ENCODE measurements around the gene ABAT. TPM values are rescaled to one million over a fixed set of nuclear protein-coding genes. Genes with fewer than 3 reads are reported as not detected.

ABAT gene
- total RNA-seq, 1 experiment from 2014 or later: 7.3 TPM

DNA sequence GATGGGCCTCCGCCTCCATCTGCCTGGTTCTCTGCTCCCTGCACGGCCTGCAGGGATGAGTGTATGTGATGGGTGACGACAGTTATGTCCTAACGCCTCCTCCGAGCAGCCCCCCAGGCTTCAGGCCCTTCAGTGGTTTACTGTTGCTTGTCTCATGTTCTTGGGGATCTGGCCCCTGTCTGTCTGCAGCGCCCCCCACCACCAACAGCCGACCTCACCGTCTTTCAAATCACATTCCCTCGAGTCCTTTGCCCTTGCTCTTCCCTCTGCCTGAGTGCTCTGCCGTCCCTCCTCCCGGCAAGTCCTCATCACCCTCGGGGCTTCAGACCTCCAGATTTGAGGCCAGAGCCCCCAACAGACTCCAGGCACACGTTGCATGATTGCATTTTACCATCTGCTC lies 34.7 kb upstream of the ABAT start:
- H2BK12ac ChIP-seq (ENCODE audit: insufficient read length, low read depth, low read length): no peak overlapping the region
- H3K36me3 Mint-ChIP-seq (ENCODE audit: insufficient read depth in 1 of 3, low read depth in 3 of 3): peaks cover 65 to 96% (median 89%) of the 10 kb centered on the region in 3 experiments

More for the DNA sequence above, 34.7 kb upstream of the ABAT start:
- no peak overlapping the region for H3K4me3 Mint-ChIP-seq
- H3K27ac Mint-ChIP-seq: no peak overlapping the region
- H4K8ac ChIP-seq (replicated peaks; ENCODE audit: insufficient read length, low read depth, low read length): no peak overlapping the region
- H3K4ac ChIP-seq (ENCODE audit: low read depth, low read length): no peak overlapping the region
- no peaks in the 10 kb centered on the region for H3K9me3 Mint-ChIP-seq
- H2AK5ac ChIP-seq (ENCODE audit: insufficient read length, low read length): no peak overlapping the region
- no peak overlapping the region for H3K23ac ChIP-seq (ENCODE audit: insufficient read length, low read depth, low read length)
- no peak overlapping the region for H2BK120ac ChIP-seq (ENCODE audit: low read depth, low read length, poor library complexity, severe bottlenecking)
- H4K91ac ChIP-seq (ENCODE audit: insufficient read length, low read depth, low read length): no peak overlapping the region
- H2AFZ ChIP-seq (ENCODE audit: low read length): no peak overlapping the region
- WGBS (ENCODE audit: extremely low coverage, insufficient read length, low lambda C conversion rate): no CpG with 5 or more reads among the region's 13 CpGs
- H3K4me1 Mint-ChIP-seq: no peaks in the 10 kb centered on the region
- H3K4me1 ChIP-seq (ENCODE audit: insufficient read depth, low read length): no peaks in the 10 kb centered on the region
- DNase-seq: no peak
- no peak overlapping the region for H4K5ac ChIP-seq (ENCODE audit: insufficient read length, low read depth, low read length)
- no peaks in the 10 kb centered on the region for H3K27me3 Mint-ChIP-seq (ENCODE audit: low read depth)
- no peak overlapping the region for H3K4me2 ChIP-seq (ENCODE audit: insufficient read depth, insufficient read length, low read length)
- H3K9ac ChIP-seq (ENCODE audit: extremely low read depth, insufficient read length, low read length): no peak overlapping the region
- no peak overlapping the region; the same call in 1 of the 2 replicates for H3K14ac ChIP-seq (ENCODE audit: insufficient read depth, low read length)
- TF ChIP-seq, protein P1, sequence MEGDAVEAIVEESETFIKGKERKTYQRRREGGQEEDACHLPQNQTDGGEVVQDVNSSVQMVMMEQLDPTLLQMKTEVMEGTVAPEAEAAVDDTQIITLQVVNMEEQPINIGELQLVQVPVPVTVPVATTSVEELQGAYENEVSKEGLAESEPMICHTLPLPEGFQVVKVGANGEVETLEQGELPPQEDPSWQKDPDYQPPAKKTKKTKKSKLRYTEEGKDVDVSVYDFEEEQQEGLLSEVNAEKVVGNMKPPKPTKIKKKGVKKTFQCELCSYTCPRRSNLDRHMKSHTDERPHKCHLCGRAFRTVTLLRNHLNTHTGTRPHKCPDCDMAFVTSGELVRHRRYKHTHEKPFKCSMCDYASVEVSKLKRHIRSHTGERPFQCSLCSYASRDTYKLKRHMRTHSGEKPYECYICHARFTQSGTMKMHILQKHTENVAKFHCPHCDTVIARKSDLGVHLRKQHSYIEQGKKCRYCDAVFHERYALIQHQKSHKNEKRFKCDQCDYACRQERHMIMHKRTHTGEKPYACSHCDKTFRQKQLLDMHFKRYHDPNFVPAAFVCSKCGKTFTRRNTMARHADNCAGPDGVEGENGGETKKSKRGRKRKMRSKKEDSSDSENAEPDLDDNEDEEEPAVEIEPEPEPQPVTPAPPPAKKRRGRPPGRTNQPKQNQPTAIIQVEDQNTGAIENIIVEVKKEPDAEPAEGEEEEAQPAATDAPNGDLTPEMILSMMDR (conservative IDR thresholded peaks at IDR 0.05): no peak
- no peak overlapping the region for H2BK20ac ChIP-seq (ENCODE audit: low read depth, low read length, poor library complexity, severe bottlenecking)
- no peak overlapping the region for H3K56ac ChIP-seq (ENCODE audit: insufficient read length, low read depth, low read length)
- H3K79me2 ChIP-seq (ENCODE audit: insufficient read depth, low read length): no peaks in the 10 kb centered on the region
- no peaks in the 10 kb centered on the region for H4K20me1 ChIP-seq (ENCODE audit: control insufficient read depth, insufficient read depth, insufficient read length)
- H3K27ac ChIP-seq (ENCODE audit: insufficient read length, low read depth, low read length): no peak overlapping the region
- no peak overlapping the region for H2BK15ac ChIP-seq (ENCODE audit: low read depth, low read length)
- no peak overlapping the region for H3K18ac ChIP-seq (ENCODE audit: insufficient read length, low read depth, low read length)
- H3T11ph ChIP-seq (ENCODE audit: low read length): no peak overlapping the region
- H3K23me2 ChIP-seq (ENCODE audit: insufficient read length, low read depth, low read length, poor library complexity, severe bottlenecking): no peaks in the 10 kb centered on the region
- no peaks in the 10 kb centered on the region for H3K79me1 ChIP-seq (ENCODE audit: insufficient read depth, low read depth, low read length, poor library complexity, severe bottlenecking)
- H3K27me3 ChIP-seq (ENCODE audit: insufficient read depth, low read length): no peaks in the 10 kb centered on the region
- H3K9me3 ChIP-seq (ENCODE audit: control insufficient read depth, low read depth, low read length): no peaks in the 10 kb centered on the region
- no peak overlapping the region for H2BK5ac ChIP-seq (ENCODE audit: insufficient read length, low read length)
